PC-9 (cell line): ENCODE results near the gene SPANXB1. TPM values are rescaled to one million over a fixed set of nuclear protein-coding genes. Genes with fewer than 3 reads are reported as not detected.
"Not testable (repeated sequence)": the region's sequence is repeated elsewhere in the genome, so short reads cannot be mapped to it uniquely, and the experiment has no call there.

Experiments
- BruUV-seq: library from RNA; stranded (reverse); fragments of 400-500 nt; replicated peaks from 2 replicates; lab custom pipeline; 2021; lab: Mats Ljungman, UMichigan
- CTCF ChIA-PET: fragments of 300-600 bp; sonication (Branson Sonifier 250); formaldehyde crosslinking; loops from one replicate; lab custom pipeline; 2022; ENCODE audit warnings: antibody characterized with exemption; lab: Charles Lee
- POLR2A ChIA-PET: fragments of 300-600 bp; sonication (Branson Sonifier 250); formaldehyde crosslinking; loops from one replicate; lab custom pipeline; 2022; ENCODE audit warnings: antibody characterized with exemption; ENCODE audit not compliant: unreplicated experiment; lab: Charles Lee
- DNase-seq, 2 experiments: peaks; one replicate each; pipeline versions ENCODE4 v3.0.0 to v3.0.0-alpha.2; 2015 to 2022; ENCODE audit warnings: mixed read lengths in 1 of 2
- H2AFZ ChIP-seq: fragments of 200-600 bp; sonication (generic); 2 replicates; pipeline ENCODE4 v1.8.1; 2017; ENCODE audit warnings: antibody characterized with exemption
- H3F3A ChIP-seq: fragments of 200-600 bp; sonication (generic); 2 replicates; pipeline ENCODE4 v1.8.1; 2017; ENCODE audit warnings: antibody characterized with exemption, mild to moderate bottlenecking, low read depth; ENCODE audit not compliant: insufficient read depth
- H3K27ac ChIP-seq: fragments of 200-600 bp; sonication (generic); 2 replicates; pipeline ENCODE4 v1.6.1; 2016; ENCODE audit warnings: mixed run types
- H3K27me3 ChIP-seq: fragments of 200-600 bp; sonication (generic); 2 replicates; pipeline ENCODE4 v1.6.1; 2016; ENCODE audit warnings: low read depth, mixed run types; ENCODE audit not compliant: insufficient read depth
- H3K36me3 ChIP-seq: fragments of 200-600 bp; sonication (generic); 2 replicates; pipeline ENCODE4 v1.6.1; 2016; ENCODE audit warnings: low read depth, mixed run types
- H3K4me1 ChIP-seq: fragments of 200-600 bp; sonication (generic); replicated peaks from 2 replicates; pipeline ENCODE4 v1.6.1; 2016; ENCODE audit warnings: mixed run types; ENCODE audit not compliant: insufficient read depth
- H3K4me2 ChIP-seq: fragments of 200-600 bp; sonication (generic); 2 replicates; pipeline ENCODE4 v1.6.1; 2017; ENCODE audit warnings: mixed run types
- H3K4me3 ChIP-seq: fragments of 200-600 bp; sonication (generic); 2 replicates; pipeline ENCODE4 v1.6.1; 2016; ENCODE audit warnings: mixed run types
- H3K79me2 ChIP-seq: fragments of 200-600 bp; sonication (generic); 2 replicates; pipeline ENCODE4 v1.6.1; 2017; ENCODE audit warnings: low read depth, mixed run types
- H3K9me2 ChIP-seq: fragments of 200-600 bp; sonication (generic); 2 replicates; pipeline ENCODE4 v1.8.1; 2017; ENCODE audit warnings: mild to moderate bottlenecking; ENCODE audit not compliant: insufficient read depth
- H3K9me3 ChIP-seq: fragments of 200-600 bp; sonication (generic); 2 replicates; pipeline ENCODE4 v1.8.1; 2016; ENCODE audit warnings: low read depth; ENCODE audit not compliant: insufficient read depth
- H4K20me1 ChIP-seq: fragments of 200-600 bp; sonication (generic); 2 replicates; pipeline ENCODE4 v1.8.1; 2017; ENCODE audit not compliant: insufficient read depth
- EZH2 ChIP-seq: fragments of 200-600 bp; sonication (generic); IDR thresholded peaks from 2 replicates; pipeline ENCODE4 v1.8.0; 2017; ENCODE audit warnings: antibody characterized with exemption, low read depth
- intact Hi-C: fragments of 100-400 bp; cut with micrococcal nuclease; formaldehyde crosslinking; loops from one replicate; pipeline ENCODE4 v1.10.0; 2022; ENCODE audit not compliant: unreplicated experiment
- total RNA-seq: library from RNA; stranded (reverse); gene quantifications from 2 replicates; pipeline ENCODE4 v1.2.3, GENCODE V29; 2021
- TF ChIP-seq, protein P1 (sequence below): fragments of 200-600 bp; sonication (generic); conservative IDR thresholded peaks from 2 replicates; pipeline ENCODE4 v1.6.1; 2017; ENCODE audit warnings: mixed run types, antibody characterized with exemption, mild to moderate bottlenecking, moderate library complexity

Gene SPANXB1
- total RNA-seq, 1 experiment from 2014 or later, result 31.4 TPM

DNA sequence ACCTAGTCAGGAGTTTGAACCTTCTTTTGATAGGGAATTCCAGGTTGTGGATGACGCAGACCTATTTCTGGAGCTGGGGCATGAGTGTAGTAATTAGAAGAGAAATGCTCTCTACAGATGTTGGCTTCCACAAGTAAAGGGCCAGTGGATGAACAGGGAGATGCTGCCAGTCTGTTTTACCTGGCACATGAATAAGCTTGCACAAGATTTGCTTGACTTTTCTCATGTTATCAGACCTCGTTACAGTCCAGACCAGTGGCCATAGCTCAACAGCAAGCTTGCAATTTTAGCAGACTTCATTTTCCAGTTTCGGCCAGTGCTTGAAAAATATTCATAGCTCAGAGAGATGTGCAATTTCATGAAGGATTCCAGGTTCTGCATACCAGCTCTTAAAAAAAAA lies 26.9 kb upstream of the SPANXB1 start:
- H3K79me2 ChIP-seq, result no peaks in the 10 kb centered on the region
- H3K9me3 ChIP-seq, result no peaks in the 10 kb centered on the region
- H3K4me2 ChIP-seq, result no peak overlapping the region
- BruUV-seq, result no TSS peak
- intact Hi-C loops, result no loop called here
- H3K4me1 ChIP-seq, result no peaks in the 10 kb centered on the region
- CTCF ChIA-PET, result no interaction called here
- H2AFZ ChIP-seq, result no peak overlapping the region
- no peaks in the 10 kb centered on the region; the same call in 1 of the 2 replicates for H3K27me3 ChIP-seq
- POLR2A ChIA-PET, result no interaction called here
- TF ChIP-seq, protein P1, sequence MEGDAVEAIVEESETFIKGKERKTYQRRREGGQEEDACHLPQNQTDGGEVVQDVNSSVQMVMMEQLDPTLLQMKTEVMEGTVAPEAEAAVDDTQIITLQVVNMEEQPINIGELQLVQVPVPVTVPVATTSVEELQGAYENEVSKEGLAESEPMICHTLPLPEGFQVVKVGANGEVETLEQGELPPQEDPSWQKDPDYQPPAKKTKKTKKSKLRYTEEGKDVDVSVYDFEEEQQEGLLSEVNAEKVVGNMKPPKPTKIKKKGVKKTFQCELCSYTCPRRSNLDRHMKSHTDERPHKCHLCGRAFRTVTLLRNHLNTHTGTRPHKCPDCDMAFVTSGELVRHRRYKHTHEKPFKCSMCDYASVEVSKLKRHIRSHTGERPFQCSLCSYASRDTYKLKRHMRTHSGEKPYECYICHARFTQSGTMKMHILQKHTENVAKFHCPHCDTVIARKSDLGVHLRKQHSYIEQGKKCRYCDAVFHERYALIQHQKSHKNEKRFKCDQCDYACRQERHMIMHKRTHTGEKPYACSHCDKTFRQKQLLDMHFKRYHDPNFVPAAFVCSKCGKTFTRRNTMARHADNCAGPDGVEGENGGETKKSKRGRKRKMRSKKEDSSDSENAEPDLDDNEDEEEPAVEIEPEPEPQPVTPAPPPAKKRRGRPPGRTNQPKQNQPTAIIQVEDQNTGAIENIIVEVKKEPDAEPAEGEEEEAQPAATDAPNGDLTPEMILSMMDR, result no peak
- no peak for TF ChIP-seq EZH2
- H3F3A ChIP-seq, result no peaks in the 10 kb centered on the region
- H3K9me2 ChIP-seq, result no peaks in the 10 kb centered on the region
- no peaks in the 10 kb centered on the region for H4K20me1 ChIP-seq
- DNase-seq, result no peak
- no peaks in the 10 kb centered on the region for H3K36me3 ChIP-seq
- H3K4me3 ChIP-seq, result no peak overlapping the region
- H3K27ac ChIP-seq, result no peak overlapping the region

DNA sequence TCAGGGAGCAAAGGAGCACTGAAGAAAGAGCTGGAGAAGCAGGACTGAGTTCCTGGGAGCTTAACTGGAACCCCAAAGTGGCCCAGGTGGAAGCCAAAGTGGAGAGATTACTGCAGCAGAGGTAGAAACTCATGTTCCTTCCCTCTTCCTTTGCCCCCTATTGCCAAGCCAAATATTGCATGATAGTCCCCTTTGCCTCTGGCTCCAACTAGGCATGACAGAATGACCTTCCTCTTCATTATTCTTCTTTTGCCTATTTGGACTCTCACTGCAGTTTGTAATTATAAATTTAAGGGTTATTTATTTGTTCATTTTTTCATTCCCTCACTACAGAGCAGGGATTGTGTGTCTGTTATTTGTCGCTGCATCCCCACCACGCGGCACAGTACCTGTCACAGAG lies 22.1 kb upstream of the SPANXB1 start:
- H3K9me3 ChIP-seq, result no peaks in the 10 kb centered on the region
- intact Hi-C loops, result no loop called here
- no peak for TF ChIP-seq EZH2
- CTCF ChIA-PET, result no interaction called here
- H3K9me2 ChIP-seq, result no peaks in the 10 kb centered on the region
- H3K4me1 ChIP-seq, result no peaks in the 10 kb centered on the region
- H3K4me2 ChIP-seq, result no peak overlapping the region
- BruUV-seq, result no TSS peak
- no peak overlapping the region for H3K27ac ChIP-seq
- H2AFZ ChIP-seq, result no peak overlapping the region
- no peaks in the 10 kb centered on the region for H4K20me1 ChIP-seq
- H3F3A ChIP-seq, result no peaks in the 10 kb centered on the region
- POLR2A ChIA-PET, result no interaction called here
- DNase-seq, result no peak
- no peaks in the 10 kb centered on the region for H3K36me3 ChIP-seq
- no peaks in the 10 kb centered on the region for H3K27me3 ChIP-seq
- no peak overlapping the region for H3K4me3 ChIP-seq
- H3K79me2 ChIP-seq, result no peaks in the 10 kb centered on the region

DNA sequence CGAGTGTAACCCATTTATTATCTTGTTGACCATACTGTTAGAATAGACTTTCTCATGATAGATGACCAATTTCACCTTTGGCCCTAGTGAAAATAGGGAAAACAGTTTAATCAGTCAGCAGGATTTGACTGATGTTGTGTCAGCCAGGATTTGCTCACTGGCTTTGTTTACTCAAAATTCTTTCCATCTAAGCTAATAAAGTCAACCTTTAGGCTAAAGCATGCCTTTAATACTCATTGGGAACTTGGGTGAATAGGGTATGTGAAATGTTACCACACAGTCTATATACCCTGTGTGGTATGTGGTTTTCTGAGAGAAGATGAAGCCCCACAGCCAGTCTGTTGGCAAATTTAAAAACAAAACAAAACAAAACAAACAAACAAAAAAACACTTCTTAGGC lies 18.7 kb upstream of the SPANXB1 start:
- Histone ChIP-seq H3F3A (no peaks in the 10 kb centered on the region), H3K4me3 (no peak overlapping the region), H3K9me2 (no peaks in the 10 kb centered on the region), H3K4me2 (no peak overlapping the region), H3K9me3 (no peaks in the 10 kb centered on the region), H3K27me3 (no peaks in the 10 kb centered on the region), H3K27ac (no peak overlapping the region), H3K79me2 (no peaks in the 10 kb centered on the region), H2AFZ (no peak overlapping the region), H4K20me1 (no peaks in the 10 kb centered on the region), H3K36me3 (no peaks in the 10 kb centered on the region), H3K4me1 (no peaks in the 10 kb centered on the region)
- ChIA-PET CTCF (no interaction called here), POLR2A (no interaction called here)
- no peak for DNase-seq
- no TSS peak for BruUV-seq
- intact Hi-C loops, result no loop called here
- TF ChIP-seq, protein P1, result no peak
- no peak for TF ChIP-seq EZH2

DNA sequence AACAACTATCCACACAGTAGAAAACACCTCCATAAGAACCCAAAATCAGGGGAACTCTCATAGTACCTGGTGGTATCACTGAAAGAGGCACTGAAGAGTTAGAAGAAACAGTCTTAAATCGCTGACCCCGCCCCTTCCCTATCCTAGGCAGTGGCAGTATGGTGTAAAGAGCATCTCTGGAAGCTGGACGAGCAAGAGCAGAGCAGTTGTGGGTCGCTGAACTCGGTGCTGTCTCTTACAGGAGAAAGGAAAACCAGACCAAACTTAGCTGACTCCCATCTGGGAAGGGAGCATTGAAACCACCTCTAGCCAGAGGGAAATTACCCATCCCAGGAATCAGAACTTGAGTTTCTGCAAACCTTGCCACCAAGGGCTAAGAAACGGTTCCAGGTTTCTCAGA lies 2.8 kb downstream of the SPANXB1 start:
- H3K4me2 ChIP-seq, H3K27ac ChIP-seq, intact Hi-C loops, CTCF ChIA-PET, H3K79me2 ChIP-seq, H3K4me3 ChIP-seq, H3K4me1 ChIP-seq, H3K36me3 ChIP-seq, POLR2A ChIA-PET, H4K20me1 ChIP-seq, DNase-seq, H3K9me2 ChIP-seq, H3K9me3 ChIP-seq, H3F3A ChIP-seq, H2AFZ ChIP-seq, H3K27me3 ChIP-seq, BruUV-seq: not testable (repeated sequence)

DNA sequence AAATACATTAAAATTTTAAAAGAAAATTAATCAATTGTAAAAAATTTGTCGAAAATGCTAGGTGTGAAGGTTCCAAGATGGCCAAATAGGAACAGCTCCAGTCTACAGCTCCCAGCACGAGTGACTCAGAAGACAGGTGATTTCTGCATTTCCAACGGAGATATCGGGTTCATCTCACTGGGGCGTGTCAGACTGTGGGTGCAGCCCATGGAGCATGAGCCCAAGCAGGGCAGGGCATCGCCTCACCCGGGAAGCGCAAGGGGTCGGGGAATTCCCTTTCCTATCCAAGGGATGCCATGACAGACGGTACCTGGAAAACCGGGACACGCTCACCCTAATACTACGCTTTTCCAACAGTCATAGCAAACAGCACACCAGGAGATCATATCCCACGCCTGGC lies 41.9 kb downstream of the SPANXB1 start:
- POLR2A ChIA-PET, H3K79me2 ChIP-seq, H3F3A ChIP-seq, intact Hi-C loops, H4K20me1 ChIP-seq, CTCF ChIA-PET, H3K4me1 ChIP-seq, H3K4me2 ChIP-seq, H2AFZ ChIP-seq, H3K27me3 ChIP-seq, H3K27ac ChIP-seq, H3K9me2 ChIP-seq, H3K36me3 ChIP-seq, H3K9me3 ChIP-seq, H3K4me3 ChIP-seq, BruUV-seq: not testable (repeated sequence)
- DNase-seq, result peak in 1 of 2 experiments; percentile 46

DNA sequence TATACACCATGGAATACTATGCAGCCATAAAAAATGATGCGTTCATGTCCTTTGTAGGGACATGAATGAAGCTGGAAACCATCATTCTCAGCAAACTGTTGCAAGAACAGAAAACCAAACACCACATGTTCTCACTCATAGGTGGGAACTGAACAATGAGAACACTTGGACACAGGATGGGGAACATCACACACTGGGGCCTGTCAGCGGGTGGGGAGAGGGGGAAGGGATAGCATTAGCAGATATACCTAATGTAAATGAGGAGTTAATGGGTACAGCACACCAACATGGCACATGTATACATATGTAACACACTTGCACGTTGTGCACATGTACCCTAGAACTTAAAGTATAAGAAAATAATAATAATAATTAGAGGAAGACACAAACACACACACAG lies 47.5 kb downstream of the SPANXB1 start:
- H4K20me1 ChIP-seq, H3K27me3 ChIP-seq, H3K4me2 ChIP-seq, H2AFZ ChIP-seq, H3K9me3 ChIP-seq, H3K4me3 ChIP-seq, POLR2A ChIA-PET, BruUV-seq, H3F3A ChIP-seq, CTCF ChIA-PET, H3K27ac ChIP-seq, H3K4me1 ChIP-seq, intact Hi-C loops, H3K79me2 ChIP-seq, H3K9me2 ChIP-seq, H3K36me3 ChIP-seq, DNase-seq: not testable (repeated sequence)
